Breast epithelium (tissue), 4 donors: ENCODE measurements around the gene NLGN4X. TPM values are rescaled to one million over a fixed set of nuclear protein-coding genes. Genes with fewer than 3 reads are reported as not detected.

ENCODE experiments used
- DNase-seq, 2 donors: peaks; one replicate each; pipeline ENCODE4 v3.0.0-alpha.2; 2019; ENCODE audit warnings: low spot score in 2 of 2
- H3K27ac ChIP-seq, 2 donors: fragments of 200-600 bp; sonication (generic) in 1 of 2; one replicate each; pipeline ENCODE4 v1.5.1; 2016 to 2019; ENCODE audit warnings: mild to moderate bottlenecking in 1 of 2
- H3K27me3 ChIP-seq, 2 donors: fragments of 200-600 bp; sonication (generic) in 1 of 2; one replicate each; pipeline versions ENCODE4 v1.5.1 to v1.6.0; 2017 to 2019; ENCODE audit warnings: control low read depth in 1 of 2, mild to moderate bottlenecking in 1 of 2
- H3K36me3 ChIP-seq: fragments of 200-600 bp; one replicate; pipeline ENCODE4 v1.5.1; 2019
- H3K4me1 ChIP-seq, 2 donors: fragments of 200-600 bp; sonication (generic); one replicate each; pipeline ENCODE4 v1.5.1; 2016 to 2019; ENCODE audit warnings: control low read depth in 1 of 2
- H3K4me3 ChIP-seq, 3 donors: fragments of 200-600 bp; sonication (generic); 1 replicate in 2 of 3; 2 replicates in 1 of 3; pipeline ENCODE4 v1.5.1; 2016 to 2019; ENCODE audit warnings: mild to moderate bottlenecking in 3 of 3, moderate library complexity in 2 of 3
- H3K9me3 ChIP-seq, 2 donors: fragments of 200-600 bp; sonication (generic) in 1 of 2; one replicate each; pipeline ENCODE4 v1.5.1; 2016 to 2019; ENCODE audit warnings: control low read depth in 1 of 2
- CTCF ChIP-seq, 3 donors: fragments of 450-650 bp; IDR thresholded peaks; one replicate each; pipeline ENCODE4 v1.5.1; 2016 to 2017; ENCODE audit warnings: antibody characterized with exemption in 3 of 3, mild to moderate bottlenecking in 3 of 3, moderate library complexity in 3 of 3
- POLR2A ChIP-seq: fragments of 450-650 bp; IDR thresholded peaks from one replicate; pipeline ENCODE4 v1.6.1; 2016; ENCODE audit warnings: antibody characterized with exemption, mild to moderate bottlenecking, moderate library complexity
- POLR2AphosphoS5 ChIP-seq, 3 donors: sonication (generic); formaldehyde crosslinking; IDR thresholded peaks; one replicate each; pipeline ENCODE4 v1.6.1; 2017; ENCODE audit warnings: antibody characterized with exemption in 3 of 3
- intact Hi-C: fragments of 100-400 bp; cut with DNase I; formaldehyde crosslinking; loops from one replicate; pipeline ENCODE4 v1.15.1; 2023; ENCODE audit warnings: low total_unique reads
- total RNA-seq, 3 donors: library from RNA; depleted of rRNA; stranded (reverse); fragments of >200 nt; gene quantifications; one replicate each; pipeline ENCODE4 v1.1.0, GENCODE V29; 2016

NLGN4X gene
- total RNA-seq, 3 donors from 2014 or later: 0.64 to 8.6 (median 2.0) TPM

DNA sequence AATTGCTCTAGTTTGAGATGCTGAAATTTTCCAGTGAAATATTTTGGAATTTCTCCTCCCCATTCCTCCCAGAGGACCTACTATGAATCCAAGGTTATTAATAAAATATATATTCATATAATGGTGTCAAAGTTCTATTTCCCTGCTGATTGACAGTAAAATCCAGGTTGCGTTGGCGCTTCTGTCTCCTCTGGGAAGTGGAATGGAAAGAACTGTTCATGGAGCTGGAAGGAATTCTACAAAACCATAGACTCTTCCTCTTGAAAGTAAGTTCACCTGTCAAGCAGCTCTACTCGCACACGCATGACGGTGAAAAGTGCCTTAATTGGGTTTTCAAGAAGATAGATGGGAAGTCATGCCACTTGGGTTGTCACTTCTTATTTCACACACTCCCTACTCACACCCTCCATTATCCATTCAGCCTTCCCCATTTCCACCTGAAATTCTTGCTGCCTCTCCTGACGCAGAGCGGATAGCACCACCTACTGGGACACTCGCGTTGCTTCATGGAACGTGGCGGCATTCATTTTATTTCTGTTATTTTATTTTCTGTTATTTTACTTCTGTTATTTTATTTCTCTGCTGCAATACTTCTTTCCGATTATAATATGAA, 351.6 kb downstream of the NLGN4X start:
- Histone ChIP-seq H3K36me3 (no peaks in the 10 kb centered on the region), H3K9me3 (no peaks in the 10 kb centered on the region), H3K27ac (no peak overlapping the region), H3K4me3 (no peak overlapping the region), H3K4me1 (no peaks in the 10 kb centered on the region), H3K27me3 (peaks cover 0 to 6% of the 10 kb centered on the region in 2 donors)
- intact Hi-C loops: loop anchor here (5.0 kb wide), 1 partner anchor 445 kb away; no protein-coding TSS in a partner anchor
- DNase-seq: no peak
- TF ChIP-seq CTCF (IDR thresholded peaks at IDR 0.05): no peak
- TF ChIP-seq POLR2AphosphoS5 (IDR thresholded peaks at IDR 0.05): no peak
- TF ChIP-seq POLR2A: no peak

DNA sequence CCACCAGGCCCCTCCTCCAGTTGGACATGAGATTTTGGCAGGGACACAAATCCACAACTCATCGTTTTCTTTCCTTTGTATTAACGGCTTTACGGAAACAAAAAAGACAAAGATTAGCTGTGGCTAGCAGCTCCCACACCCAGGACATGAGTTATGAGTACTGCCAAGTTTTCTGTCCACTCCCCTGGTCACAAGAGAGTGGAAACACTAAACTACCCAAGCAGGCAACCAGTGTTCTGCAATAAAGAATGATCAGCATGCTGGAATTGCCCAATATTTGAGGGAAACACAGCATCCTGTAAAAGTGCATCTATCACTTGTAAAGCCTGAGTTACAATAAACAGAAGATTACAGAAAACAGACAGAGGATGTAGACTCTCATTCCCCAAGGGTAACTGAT, 358.4 kb downstream of the NLGN4X start:
- intact Hi-C loops: no loop called here
- no peaks in the 10 kb centered on the region for H3K9me3 ChIP-seq
- TF ChIP-seq POLR2AphosphoS5 (IDR thresholded peaks at IDR 0.05): no peak
- TF ChIP-seq POLR2A: no peak
- TF ChIP-seq CTCF (IDR thresholded peaks at IDR 0.05): no peak

GRCh38 chrX:5869786-5870185, 358.9 kb downstream of the NLGN4X start:
- H3K9me3 ChIP-seq: no peaks in the 10 kb centered on the region
- no peaks in the 10 kb centered on the region for H3K4me1 ChIP-seq
- no peak overlapping the region for H3K4me3 ChIP-seq
- DNase-seq: no peak
- no peak overlapping the region for H3K27ac ChIP-seq
- no peak for TF ChIP-seq POLR2AphosphoS5 (IDR thresholded peaks at IDR 0.05)
- no peak for TF ChIP-seq CTCF (IDR thresholded peaks at IDR 0.05)
- no peak for TF ChIP-seq POLR2A
- no peaks in the 10 kb centered on the region for H3K36me3 ChIP-seq
- intact Hi-C loops: loop anchor here (10.0 kb wide), 1 partner anchor 325 kb away; no protein-coding TSS in a partner anchor
- peaks cover 0 to 5% of the 10 kb centered on the region in 2 donors for H3K27me3 ChIP-seq

More for the DNA sequence above, 358.4 kb downstream of the NLGN4X start:
- Histone ChIP-seq H3K4me3 (no peak overlapping the region), H3K27me3 (peaks cover 0 to 5% of the 10 kb centered on the region in 2 donors), H3K4me1 (no peaks in the 10 kb centered on the region), H3K36me3 (no peaks in the 10 kb centered on the region), H3K27ac (no peak overlapping the region)
- no peak for DNase-seq

GRCh38 chrX:5867778-5868177, 360.9 kb downstream of the NLGN4X start:
- intact Hi-C loops: loop anchor here (10.0 kb wide), 1 partner anchor 323 kb away; no protein-coding TSS in a partner anchor
- Histone ChIP-seq H3K4me3 (no peak overlapping the region), H3K27ac (no peak overlapping the region), H3K9me3 (no peaks in the 10 kb centered on the region), H3K27me3 (no peaks in the 10 kb centered on the region), H3K4me1 (no peaks in the 10 kb centered on the region), H3K36me3 (no peaks in the 10 kb centered on the region)
- TF ChIP-seq POLR2A (no peak), CTCF (IDR thresholded peaks at IDR 0.05) (no peak), POLR2AphosphoS5 (IDR thresholded peaks at IDR 0.05) (no peak)
- DNase-seq: no peak

DNA sequence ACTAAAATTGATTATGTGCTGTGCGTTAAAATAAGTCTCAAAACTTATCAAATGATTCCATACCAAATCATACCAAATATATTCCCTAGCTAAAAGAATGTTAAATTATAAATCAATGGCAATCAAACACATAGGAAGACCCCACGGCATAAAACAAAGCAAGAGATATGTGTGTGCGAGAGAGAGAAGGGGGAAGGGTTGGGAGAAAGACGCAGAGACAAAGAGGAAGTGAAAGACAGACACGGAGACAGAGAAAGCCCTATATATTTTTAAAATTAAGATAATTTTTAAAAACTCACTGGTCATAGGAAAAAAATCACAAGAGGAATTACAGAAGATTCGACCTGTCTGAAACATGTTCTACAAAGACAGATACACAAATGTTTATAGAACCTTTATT, 371.4 kb downstream of the NLGN4X start:
- H3K9me3 ChIP-seq: no peaks in the 10 kb centered on the region
- H3K4me1 ChIP-seq: no peaks in the 10 kb centered on the region
- TF ChIP-seq POLR2AphosphoS5 (IDR thresholded peaks at IDR 0.05) (no peak), POLR2A (no peak), CTCF (IDR thresholded peaks at IDR 0.05) (no peak)
- no peak overlapping the region for H3K4me3 ChIP-seq
- DNase-seq: no peak
- H3K36me3 ChIP-seq: no peaks in the 10 kb centered on the region
- no peak overlapping the region for H3K27ac ChIP-seq
- no peaks in the 10 kb centered on the region for H3K27me3 ChIP-seq
- intact Hi-C loops: loop anchor here (10.0 kb wide), 1 partner anchor 1158 kb away; no protein-coding TSS in a partner anchor
